HepG2 (cell line): ENCODE results near the gene GADD45A. TPM values are rescaled to one million over a fixed set of nuclear protein-coding genes. Genes with fewer than 3 reads are reported as not detected.

ENCODE experiments used
- ATAC-seq: fragments of 200-7000 bp; cut with Tn5 transposase; 3 replicates; pipeline ENCODE4 v1.9.1; 2020; ENCODE audit warnings: mild to moderate bottlenecking, moderate library complexity
- BruUV-seq: library from RNA; stranded (reverse); fragments of 400-500 nt; replicated peaks from 2 replicates; lab custom pipeline; 2021; lab: Mats Ljungman, UMichigan
- CTCF ChIA-PET: fragments of 300-600 bp; formaldehyde crosslinking; extraction: SDS; loops from one replicate; lab custom pipeline; 2021; ENCODE audit warnings: low total read pairs, inconsistent platforms, low intra/inter-chr PET ratio; lab: Yijun Ruan, JAX
- POLR2A ChIA-PET: fragments of 350-600 bp; sonication (Branson Sonifier 250); formaldehyde crosslinking; loops from one replicate; lab custom pipeline; 2020; ENCODE audit warnings: antibody characterized with exemption, inconsistent platforms; lab: Yijun Ruan, JAX
- DNase-seq: peaks from one replicate; pipeline ENCODE4 v3.0.0-alpha.2; 2015; ENCODE audit warnings: low spot score
- FAIRE-seq: peaks from 3 replicates; lab custom pipeline; 2011; peaks lifted over from hg19 to GRCh38; lab: Jason Lieb, UNC
- H2AFZ ChIP-seq: one replicate; pipeline ENCODE4 v1.6.1; 2011; ENCODE audit warnings: low read length, inconsistent platforms
- H3K27ac ChIP-seq: fragments of 300-600 bp; 3 replicates; pipeline ENCODE4 v1.8.0; 2011; ENCODE audit warnings: mixed run types, mild to moderate bottlenecking, mixed read lengths, low read length, inconsistent platforms; ENCODE audit not compliant: insufficient read depth; ENCODE audit errors: extremely low read length
- H3K27me3 ChIP-seq, 2 experiments: fragments of 200-600 bp in 1 of 2; 2 replicates in 1 of 2; 3 replicates in 1 of 2; pipeline versions ENCODE4 v1.6.0 to v1.8.0; 2011; ENCODE audit warnings: low read length in 2 of 2, mild to moderate bottlenecking in 2 of 2, moderate library complexity in 2 of 2, inconsistent platforms in 1 of 2; ENCODE audit not compliant: insufficient read depth in 2 of 2, control insufficient read depth in 1 of 2
- H3K36me3 ChIP-seq, 2 experiments: fragments of 200-600 bp in 1 of 2; replicated peaks in 1 of 2; 2 replicates in 1 of 2; 3 replicates in 1 of 2; pipeline versions ENCODE4 v1.5.1 to v1.8.0; 2011; ENCODE audit warnings: low read length in 2 of 2, inconsistent platforms in 1 of 2; ENCODE audit not compliant: insufficient read depth in 2 of 2, control insufficient read depth in 1 of 2
- H3K4me1 ChIP-seq: 2 replicates; pipeline ENCODE4 v1.5.1; 2012; ENCODE audit warnings: low read length, inconsistent platforms; ENCODE audit not compliant: insufficient read depth
- H3K4me2 ChIP-seq: 2 replicates; pipeline ENCODE4 v1.6.0; 2011; ENCODE audit warnings: low read depth, low read length, inconsistent platforms
- H3K4me3 ChIP-seq, 3 experiments: fragments of 200-600 bp in 1 of 3; sonication (generic), shearing (Covaris generic) in 1 of 3; replicated peaks in 1 of 3; 2 replicates each; pipeline ENCODE4 v1.5.1; 2011 to 2016; ENCODE audit warnings: low read length in 3 of 3, inconsistent platforms in 2 of 3, low read depth in 2 of 3, mild to moderate bottlenecking in 2 of 3, control low read depth in 1 of 3, mixed read lengths in 1 of 3; ENCODE audit not compliant: insufficient read depth in 1 of 3
- H3K79me2 ChIP-seq: one replicate; pipeline ENCODE4 v1.6.1; 2011; ENCODE audit warnings: low read length, inconsistent platforms; ENCODE audit not compliant: insufficient read depth
- H3K9ac ChIP-seq: 2 replicates; pipeline ENCODE4 v1.6.0; 2011; ENCODE audit warnings: mild to moderate bottlenecking, low read depth, low read length, inconsistent platforms; ENCODE audit not compliant: insufficient read depth
- H3K9me3 ChIP-seq: 2 replicates; pipeline ENCODE4 v1.5.1; 2012; ENCODE audit warnings: mild to moderate bottlenecking, low read length
- H4K20me1 ChIP-seq: 2 replicates; pipeline ENCODE4 v1.6.0; 2011; ENCODE audit warnings: inconsistent platforms, mild to moderate bottlenecking, low read length, moderate library complexity; ENCODE audit not compliant: insufficient read depth
- NR2F6 ChIP-seq, 2 experiments: IDR thresholded peaks; 2 replicates each; pipeline ENCODE4 v1.6.1; 2016; ENCODE audit warnings: antibody characterized with exemption in 1 of 2, mild to moderate bottlenecking in 1 of 2
- STAG1 ChIP-seq: sonication (generic); formaldehyde crosslinking; IDR thresholded peaks from 2 replicates; pipeline ENCODE4 v1.4.0; 2020; ENCODE audit warnings: missing genetic modification reagents
- ZNF326 ChIP-seq: sonication (generic); formaldehyde crosslinking; IDR thresholded peaks from 2 replicates; pipeline ENCODE4 v1.4.0; 2020; ENCODE audit warnings: missing genetic modification reagents, borderline replicate concordance
- in situ Hi-C: cut with HindIII; loops from 2 replicates; pipeline ENCODE4 v1.10.0; 2017; ENCODE audit warnings: low pct_unique_long_range_greater_than_20kb; ENCODE audit not compliant: extremely low pct_ligation_motif_present
- intact Hi-C: fragments of 100-400 bp; cut with micrococcal nuclease; formaldehyde crosslinking; loops from one replicate; pipeline ENCODE4 v1.10.0; 2022; ENCODE audit not compliant: unreplicated experiment
- polyA plus RNA-seq, 8 experiments: library from polyadenylated mRNA; depleted of rRNA in 3 of 8; stranded (reverse) in 7 of 8; unstranded in 1 of 8; fragments of >200 nt; fragmentation: Illumina TruSeq in 4 of 8; extraction: Trizol in 4 of 8; gene quantifications; 2 replicates each; pipeline versions ENCODE4 v1.2.1 to v1.2.3, GENCODE V29; 2011 to 2016; ENCODE audit warnings: low read depth in 4 of 8, missing spikeins in 1 of 8, mixed read lengths in 1 of 8; ENCODE audit not compliant: insufficient read depth in 1 of 8
- total RNA-seq, 5 experiments: library from RNA; depleted of rRNA; stranded (reverse); fragments of >200 nt; fragmentation: Illumina TruSeq; extraction: Trizol; gene quantifications; 2 replicates each; pipeline ENCODE4 v1.2.3, GENCODE V29; 2016; ENCODE audit warnings: low read depth in 1 of 5
- TF ChIP-seq, protein P1 (sequence below): sonication (generic); formaldehyde crosslinking; IDR thresholded peaks from 2 replicates; pipeline ENCODE4 v1.4.0; 2020; ENCODE audit warnings: missing genetic modification reagents
- TF ChIP-seq, protein P2 (sequence below): IDR thresholded peaks from 2 replicates; pipeline ENCODE4 v1.6.1; 2016; ENCODE audit warnings: control low read depth
- TF ChIP-seq, protein P3 (sequence below): sonication (generic); formaldehyde crosslinking; IDR thresholded peaks from 2 replicates; pipeline ENCODE4 v1.5.1; 2020; ENCODE audit warnings: mild to moderate bottlenecking, missing genetic modification reagents
- TF ChIP-seq, protein P4 (sequence below): IDR thresholded peaks from 2 replicates; pipeline ENCODE4 v1.6.1; 2016; ENCODE audit warnings: missing biosample characterization, missing genetic modification reagents, low read depth
- TF ChIP-seq, protein P5 (sequence below): sonication (generic); formaldehyde crosslinking; IDR thresholded peaks from 2 replicates; pipeline ENCODE4 v1.4.0; 2020; ENCODE audit warnings: mild to moderate bottlenecking, missing genetic modification reagents, borderline replicate concordance
- TF ChIP-seq, protein P6 (sequence below): sonication (generic); formaldehyde crosslinking; IDR thresholded peaks from 2 replicates; pipeline ENCODE4 v1.8.0; 2022; ENCODE audit warnings: missing genetic modification reagents, mild to moderate bottlenecking, moderate library complexity, borderline replicate concordance

GADD45A gene
- total and polyA plus RNA-seq, 2 of the 13 experiments (the other 11 are each of a cell fraction or from before 2014, with no cell fraction given), result 33.2 to 46.2 TPM

DNA sequence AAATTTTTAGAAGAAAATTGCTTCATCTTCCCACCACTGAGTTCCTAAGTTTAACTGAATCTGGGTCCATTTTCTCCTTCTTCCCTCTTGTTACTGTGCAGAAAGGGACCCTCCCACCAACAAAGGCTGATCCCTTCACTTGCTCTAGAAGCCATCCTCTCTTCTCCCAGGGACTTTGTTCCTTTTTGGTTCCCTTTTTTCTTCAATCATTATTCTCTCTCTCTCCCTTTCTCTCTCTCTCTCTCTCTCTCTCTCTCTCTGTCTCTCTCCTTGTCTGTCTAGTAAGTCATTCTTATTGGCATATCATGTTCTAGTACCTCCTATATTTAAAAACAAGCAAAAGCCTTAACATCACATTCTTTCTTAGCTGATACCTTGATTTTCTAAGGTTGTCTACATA, 31.7 kb upstream of the GADD45A start:
- Histone ChIP-seq H3K4me3 (no peak overlapping the region), H3K9me3 (no peaks in the 10 kb centered on the region), H2AFZ (no peak overlapping the region), H3K4me2 (no peak overlapping the region), H3K9ac (no peak overlapping the region), H3K27ac (no peak overlapping the region), H4K20me1 (no peaks in the 10 kb centered on the region), H3K27me3 (no peaks in the 10 kb centered on the region), H3K79me2 (no peaks in the 10 kb centered on the region), H3K36me3 (no peaks in the 10 kb centered on the region), H3K4me1 (no peaks in the 10 kb centered on the region)
- FAIRE-seq, result no peak
- no peak for ATAC-seq
- DNase-seq, result no peak
- no TSS peak for BruUV-seq
- ChIA-PET CTCF (no interaction called here), POLR2A (no interaction called here)
- in situ Hi-C loops, result no loop called here
- intact Hi-C loops, result no loop called here
- TF ChIP-seq, protein P1, sequence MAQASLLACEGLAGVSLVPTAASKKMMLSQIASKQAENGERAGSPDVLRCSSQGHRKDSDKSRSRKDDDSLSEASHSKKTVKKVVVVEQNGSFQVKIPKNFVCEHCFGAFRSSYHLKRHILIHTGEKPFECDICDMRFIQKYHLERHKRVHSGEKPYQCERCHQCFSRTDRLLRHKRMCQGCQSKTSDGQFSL (CRISPR knock-in tag), result no peak
- TF ChIP-seq ZNF326 (CRISPR knock-in tag), result no peak
- TF ChIP-seq NR2F6 (IDR thresholded peaks at IDR 0.05), result no peak
- no peak for TF ChIP-seq NR2F6 (CRISPR knock-in tag; IDR thresholded peaks at IDR 0.05)
- TF ChIP-seq, protein P2, sequence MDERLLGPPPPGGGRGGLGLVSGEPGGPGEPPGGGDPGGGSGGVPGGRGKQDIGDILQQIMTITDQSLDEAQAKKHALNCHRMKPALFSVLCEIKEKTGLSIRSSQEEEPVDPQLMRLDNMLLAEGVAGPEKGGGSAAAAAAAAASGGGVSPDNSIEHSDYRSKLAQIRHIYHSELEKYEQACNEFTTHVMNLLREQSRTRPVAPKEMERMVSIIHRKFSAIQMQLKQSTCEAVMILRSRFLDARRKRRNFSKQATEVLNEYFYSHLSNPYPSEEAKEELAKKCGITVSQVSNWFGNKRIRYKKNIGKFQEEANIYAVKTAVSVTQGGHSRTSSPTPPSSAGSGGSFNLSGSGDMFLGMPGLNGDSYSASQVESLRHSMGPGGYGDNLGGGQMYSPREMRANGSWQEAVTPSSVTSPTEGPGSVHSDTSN (CRISPR knock-in tag), result no peak
- TF ChIP-seq, protein P3, sequence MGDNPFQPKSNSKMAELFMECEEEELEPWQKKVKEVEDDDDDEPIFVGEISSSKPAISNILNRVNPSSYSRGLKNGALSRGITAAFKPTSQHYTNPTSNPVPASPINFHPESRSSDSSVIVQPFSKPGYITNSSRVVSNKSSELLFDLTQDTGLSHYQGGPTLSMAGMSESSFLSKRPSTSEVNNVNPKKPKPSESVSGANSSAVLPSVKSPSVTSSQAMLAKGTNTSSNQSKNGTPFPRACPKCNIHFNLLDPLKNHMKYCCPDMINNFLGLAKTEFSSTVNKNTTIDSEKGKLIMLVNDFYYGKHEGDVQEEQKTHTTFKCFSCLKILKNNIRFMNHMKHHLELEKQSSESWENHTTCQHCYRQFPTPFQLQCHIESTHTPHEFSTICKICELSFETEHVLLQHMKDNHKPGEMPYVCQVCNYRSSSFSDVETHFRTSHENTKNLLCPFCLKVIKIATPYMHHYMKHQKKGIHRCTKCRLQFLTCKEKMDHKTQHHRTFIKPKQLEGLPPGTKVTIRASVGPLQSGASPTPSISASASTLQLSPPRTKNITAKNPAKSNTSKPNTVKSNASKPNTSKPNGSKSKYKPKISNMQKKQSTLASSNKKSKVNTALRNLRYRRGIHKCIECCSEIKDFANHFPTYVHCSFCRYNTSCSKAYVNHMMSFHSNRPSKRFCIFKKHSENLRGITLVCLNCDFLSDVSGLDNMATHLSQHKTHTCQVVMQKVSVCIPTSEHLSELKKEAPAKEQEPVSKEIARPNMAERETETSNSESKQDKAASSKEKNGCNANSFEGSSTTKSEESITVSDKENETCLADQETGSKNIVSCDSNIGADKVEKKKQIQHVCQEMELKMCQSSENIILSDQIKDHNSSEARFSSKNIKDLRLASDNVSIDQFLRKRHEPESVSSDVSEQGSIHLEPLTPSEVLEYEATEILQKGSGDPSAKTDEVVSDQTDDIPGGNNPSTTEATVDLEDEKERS (CRISPR knock-in tag), result no peak
- no peak for TF ChIP-seq STAG1 (CRISPR knock-in tag)
- TF ChIP-seq, protein P4, sequence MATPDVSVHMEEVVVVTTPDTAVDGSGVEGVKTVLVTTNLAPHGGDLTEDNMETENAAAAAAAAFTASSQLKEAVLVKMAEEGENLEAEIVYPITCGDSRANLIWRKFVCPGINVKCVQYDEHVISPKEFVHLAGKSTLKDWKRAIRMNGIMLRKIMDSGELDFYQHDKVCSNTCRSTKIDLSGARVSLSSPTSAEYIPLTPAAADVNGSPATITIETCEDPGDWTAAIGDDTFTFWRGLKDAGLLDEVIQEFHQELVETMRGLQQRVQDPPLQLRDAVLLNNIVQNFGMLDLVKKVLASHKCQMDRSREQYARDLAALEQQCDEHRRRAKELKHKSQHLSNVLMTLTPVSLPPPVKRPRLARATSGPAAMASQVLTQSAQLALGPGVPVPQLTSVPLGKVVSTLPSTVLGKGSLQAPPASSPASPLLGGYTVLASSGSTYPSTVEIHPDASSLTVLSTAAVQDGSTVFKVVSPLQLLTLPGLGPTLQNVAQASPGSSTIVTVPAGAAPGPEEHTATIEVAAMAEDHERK (CRISPR knock-in tag), result no peak
- TF ChIP-seq, protein P5, sequence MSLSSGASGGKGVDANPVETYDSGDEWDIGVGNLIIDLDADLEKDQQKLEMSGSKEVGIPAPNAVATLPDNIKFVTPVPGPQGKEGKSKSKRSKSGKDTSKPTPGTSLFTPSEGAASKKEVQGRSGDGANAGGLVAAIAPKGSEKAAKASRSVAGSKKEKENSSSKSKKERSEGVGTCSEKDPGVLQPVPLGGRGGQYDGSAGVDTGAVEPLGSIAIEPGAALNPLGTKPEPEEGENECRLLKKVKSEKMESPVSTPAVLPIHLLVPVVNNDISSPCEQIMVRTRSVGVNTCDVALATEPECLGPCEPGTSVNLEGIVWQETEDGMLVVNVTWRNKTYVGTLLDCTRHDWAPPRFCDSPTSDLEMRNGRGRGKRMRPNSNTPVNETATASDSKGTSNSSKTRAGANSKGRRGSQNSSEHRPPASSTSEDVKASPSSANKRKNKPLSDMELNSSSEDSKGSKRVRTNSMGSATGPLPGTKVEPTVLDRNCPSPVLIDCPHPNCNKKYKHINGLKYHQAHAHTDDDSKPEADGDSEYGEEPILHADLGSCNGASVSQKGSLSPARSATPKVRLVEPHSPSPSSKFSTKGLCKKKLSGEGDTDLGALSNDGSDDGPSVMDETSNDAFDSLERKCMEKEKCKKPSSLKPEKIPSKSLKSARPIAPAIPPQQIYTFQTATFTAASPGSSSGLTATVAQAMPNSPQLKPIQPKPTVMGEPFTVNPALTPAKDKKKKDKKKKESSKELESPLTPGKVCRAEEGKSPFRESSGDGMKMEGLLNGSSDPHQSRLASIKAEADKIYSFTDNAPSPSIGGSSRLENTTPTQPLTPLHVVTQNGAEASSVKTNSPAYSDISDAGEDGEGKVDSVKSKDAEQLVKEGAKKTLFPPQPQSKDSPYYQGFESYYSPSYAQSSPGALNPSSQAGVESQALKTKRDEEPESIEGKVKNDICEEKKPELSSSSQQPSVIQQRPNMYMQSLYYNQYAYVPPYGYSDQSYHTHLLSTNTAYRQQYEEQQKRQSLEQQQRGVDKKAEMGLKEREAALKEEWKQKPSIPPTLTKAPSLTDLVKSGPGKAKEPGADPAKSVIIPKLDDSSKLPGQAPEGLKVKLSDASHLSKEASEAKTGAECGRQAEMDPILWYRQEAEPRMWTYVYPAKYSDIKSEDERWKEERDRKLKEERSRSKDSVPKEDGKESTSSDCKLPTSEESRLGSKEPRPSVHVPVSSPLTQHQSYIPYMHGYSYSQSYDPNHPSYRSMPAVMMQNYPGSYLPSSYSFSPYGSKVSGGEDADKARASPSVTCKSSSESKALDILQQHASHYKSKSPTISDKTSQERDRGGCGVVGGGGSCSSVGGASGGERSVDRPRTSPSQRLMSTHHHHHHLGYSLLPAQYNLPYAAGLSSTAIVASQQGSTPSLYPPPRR (CRISPR knock-in tag), result no peak
- TF ChIP-seq, protein P6, sequence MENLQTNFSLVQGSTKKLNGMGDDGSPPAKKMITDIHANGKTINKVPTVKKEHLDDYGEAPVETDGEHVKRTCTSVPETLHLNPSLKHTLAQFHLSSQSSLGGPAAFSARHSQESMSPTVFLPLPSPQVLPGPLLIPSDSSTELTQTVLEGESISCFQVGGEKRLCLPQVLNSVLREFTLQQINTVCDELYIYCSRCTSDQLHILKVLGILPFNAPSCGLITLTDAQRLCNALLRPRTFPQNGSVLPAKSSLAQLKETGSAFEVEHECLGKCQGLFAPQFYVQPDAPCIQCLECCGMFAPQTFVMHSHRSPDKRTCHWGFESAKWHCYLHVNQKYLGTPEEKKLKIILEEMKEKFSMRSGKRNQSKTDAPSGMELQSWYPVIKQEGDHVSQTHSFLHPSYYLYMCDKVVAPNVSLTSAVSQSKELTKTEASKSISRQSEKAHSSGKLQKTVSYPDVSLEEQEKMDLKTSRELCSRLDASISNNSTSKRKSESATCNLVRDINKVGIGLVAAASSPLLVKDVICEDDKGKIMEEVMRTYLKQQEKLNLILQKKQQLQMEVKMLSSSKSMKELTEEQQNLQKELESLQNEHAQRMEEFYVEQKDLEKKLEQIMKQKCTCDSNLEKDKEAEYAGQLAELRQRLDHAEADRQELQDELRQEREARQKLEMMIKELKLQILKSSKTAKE (CRISPR knock-in tag), result no peak
